Raji (cell line): ENCODE results near the gene CROCC2.

ENCODE experiments used
- POLR2A ChIP-seq: IDR thresholded peaks from 2 replicates; pipeline ENCODE4 v1.6.1; 2011; ENCODE audit warnings: low read depth, low read length, control low read depth; ENCODE audit not compliant: insufficient read depth

Gene CROCC2

GRCh38 chr2:240928476-240929363 is 22.6 kb downstream of the CROCC2 start:
- no peak for TF ChIP-seq POLR2A

DNA sequence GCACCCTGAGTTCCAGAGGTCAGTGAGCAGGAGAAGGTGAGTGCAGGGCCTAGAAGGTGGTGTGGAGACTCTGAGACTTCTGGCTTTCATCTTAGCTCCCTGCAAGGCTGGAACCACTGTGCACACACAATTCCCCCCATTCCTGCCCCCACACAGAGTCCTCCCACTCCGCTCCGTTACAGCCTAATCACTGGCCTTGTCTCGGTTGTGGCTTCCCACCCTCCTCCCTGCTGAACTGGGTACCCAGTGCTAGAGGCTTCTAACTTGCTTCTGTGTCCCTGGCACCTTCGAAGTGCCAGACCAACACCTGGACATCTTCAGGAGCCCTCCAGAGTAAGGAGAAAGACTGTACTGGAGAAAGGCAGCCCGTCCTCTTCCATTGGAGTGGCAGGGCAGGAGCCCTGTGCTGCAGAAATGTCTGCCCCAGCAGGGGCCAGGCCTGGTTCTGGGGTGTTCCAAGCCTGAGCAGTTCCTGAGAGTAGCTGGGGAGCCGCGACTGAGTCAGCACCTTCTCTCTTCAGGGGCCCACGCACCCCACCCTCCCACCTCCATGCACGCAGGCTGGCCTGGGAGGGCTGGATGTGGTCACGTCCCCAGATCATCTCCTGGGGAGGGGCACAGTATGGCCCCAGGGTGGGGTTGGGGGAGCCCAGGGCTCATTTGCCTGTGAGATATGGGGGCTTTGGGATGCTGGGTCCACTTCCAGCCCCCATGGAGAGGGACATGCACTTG is 23.4 kb downstream of the CROCC2 start:
- no peak for TF ChIP-seq POLR2A

DNA sequence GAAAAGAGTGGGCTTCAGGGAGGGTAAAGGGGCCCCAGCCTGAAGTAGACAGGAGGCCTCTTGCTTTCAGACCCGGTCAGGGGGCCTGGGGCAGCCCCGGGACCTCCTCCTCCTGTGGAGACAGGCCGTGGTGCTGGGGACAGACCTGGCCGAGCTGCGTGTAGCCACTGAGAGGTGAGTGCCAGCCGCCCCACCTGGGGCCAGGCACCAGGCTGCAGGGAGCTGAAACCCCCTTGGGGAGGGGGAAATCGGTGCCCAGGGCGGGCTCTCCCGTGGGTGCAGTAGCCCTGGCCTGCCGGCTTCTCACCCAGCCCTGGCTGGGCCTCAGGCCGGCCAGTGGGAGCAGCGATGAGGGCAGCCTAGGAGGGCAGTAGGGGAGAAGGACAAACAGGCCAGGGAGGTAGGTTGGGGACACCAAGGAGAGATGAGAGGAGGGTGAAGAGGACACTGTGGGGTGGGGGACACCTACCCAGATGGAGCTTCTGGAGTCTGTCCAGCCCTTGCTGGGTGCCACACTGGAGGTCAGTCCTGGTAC is 24.0 kb downstream of the CROCC2 start:
- no peak for TF ChIP-seq POLR2A

DNA sequence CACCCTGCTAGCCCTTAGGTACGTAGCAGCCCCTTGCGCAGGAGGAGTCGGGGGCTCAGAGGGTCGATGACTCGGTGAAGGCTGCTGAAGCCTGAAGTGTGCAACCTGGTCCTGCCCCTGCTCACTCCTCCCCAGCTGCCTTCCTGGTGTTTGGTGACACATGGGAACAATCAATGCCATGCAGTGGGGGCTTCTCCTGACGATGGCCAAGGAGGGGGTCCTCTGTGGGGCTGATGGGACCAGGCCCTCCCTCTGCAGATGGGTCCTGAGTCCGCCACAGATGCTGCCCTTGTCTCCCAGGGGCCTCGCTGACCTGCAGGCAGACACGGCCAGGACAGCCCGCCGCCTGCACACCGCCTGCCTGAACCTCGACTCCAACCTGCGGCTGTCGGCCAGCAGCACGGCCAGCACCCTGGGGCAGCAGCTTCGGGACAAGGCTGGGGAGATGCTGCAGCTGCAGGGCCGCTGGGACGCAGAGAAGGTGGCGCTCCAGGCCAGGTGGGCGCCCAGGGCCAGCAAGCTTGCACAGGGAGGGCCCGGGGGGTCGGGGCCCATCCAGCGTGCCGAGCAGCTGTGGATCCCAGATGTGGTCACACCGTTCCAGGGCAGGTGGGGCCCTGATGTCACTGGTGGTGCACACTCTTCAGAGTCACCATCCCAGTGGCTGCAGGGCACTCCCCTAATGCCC is 24.6 kb downstream of the CROCC2 start:
- no peak for TF ChIP-seq POLR2A

- TF ChIP-seq POLR2A = no peak
Observed at GRCh38 chr2:240931319-240931949, 25.3 kb downstream of the CROCC2 start.

DNA sequence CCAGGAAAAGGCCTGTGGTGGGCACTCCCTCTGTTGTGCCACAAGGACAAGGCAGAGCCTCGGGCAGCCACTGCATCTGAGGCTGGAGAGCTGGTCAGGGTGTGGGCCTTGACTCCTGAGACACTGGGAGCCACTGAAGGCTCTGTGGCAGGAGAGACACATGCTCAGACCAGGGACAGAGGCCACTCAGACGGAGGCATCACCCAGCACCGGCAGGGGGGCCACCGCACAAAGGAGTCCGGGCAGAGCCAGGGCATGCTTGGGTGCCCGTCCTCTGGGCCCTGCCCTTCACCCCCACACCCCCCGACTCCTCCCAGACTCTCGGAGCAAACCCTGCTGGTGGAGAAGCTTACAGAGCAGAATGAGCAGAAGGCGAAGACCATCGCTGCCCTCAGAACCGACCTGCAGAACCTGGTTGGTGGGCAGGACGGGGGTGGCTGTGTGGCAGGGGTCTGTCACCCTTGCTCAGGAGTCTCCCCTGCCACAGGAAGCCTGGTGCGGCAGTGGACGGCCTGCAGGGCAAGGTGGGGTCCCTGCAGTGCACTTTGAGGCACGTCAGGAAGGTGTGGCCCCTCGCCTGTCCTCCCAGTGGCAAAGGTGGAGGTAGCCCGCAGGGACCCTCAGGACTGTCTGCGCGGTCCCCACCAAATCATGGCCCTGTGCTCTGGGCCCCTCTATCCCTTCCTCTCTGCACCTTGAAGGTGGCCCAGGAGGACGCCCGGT is 26.0 kb downstream of the CROCC2 start:
- no peak for TF ChIP-seq POLR2A

GRCh38 chr2:240932724-240933047 is 26.6 kb downstream of the CROCC2 start:
- no peak for TF ChIP-seq POLR2A

DNA sequence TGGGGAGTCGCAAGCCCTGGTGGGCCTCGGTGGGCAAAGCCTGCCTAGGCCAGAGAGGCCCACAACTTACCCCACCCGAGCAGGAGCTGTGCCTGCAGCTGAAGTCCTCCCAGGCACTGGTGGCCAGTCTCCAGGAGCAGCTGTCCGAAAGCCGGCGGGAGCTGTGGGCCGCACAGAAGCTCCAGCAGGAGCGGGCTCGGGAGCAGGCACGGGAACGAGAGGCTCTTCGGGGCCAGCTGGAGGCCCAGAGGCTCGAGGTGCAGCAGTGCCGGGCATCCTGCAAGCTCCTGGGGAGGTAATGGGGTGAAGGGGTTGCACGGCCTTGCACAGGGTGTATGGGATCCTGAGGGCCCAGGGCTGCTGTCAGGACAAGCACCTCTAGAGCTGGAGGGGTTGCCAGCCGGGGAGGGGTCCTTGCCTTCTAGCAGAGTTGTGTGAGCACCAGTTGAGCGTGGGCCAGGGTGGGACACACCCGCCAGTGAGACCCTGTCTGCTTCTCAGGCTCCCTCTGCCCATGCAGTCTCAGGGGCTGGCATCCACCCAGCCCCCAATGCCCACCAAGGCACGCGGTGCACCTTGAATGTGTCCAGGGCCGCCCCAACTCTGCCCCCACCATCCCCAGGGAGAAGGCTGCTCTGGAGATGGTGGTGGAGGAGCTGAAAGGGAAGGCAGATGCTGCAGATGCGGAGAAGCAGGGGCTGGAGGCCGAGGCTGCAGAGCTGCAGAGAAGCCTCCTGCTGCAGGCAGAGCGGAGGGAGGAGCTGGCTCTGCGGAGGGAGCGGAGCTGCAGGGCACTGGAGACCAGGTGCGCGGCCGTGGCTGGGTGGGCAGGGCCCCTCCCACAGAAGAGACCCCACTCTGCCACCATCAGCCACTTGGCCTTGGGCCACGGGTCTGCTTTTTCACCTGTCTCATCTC is 27.2 kb downstream of the CROCC2 start:
- TF ChIP-seq POLR2A = no peak

- no peak for TF ChIP-seq POLR2A
Observed at GRCh38 chr2:240933966-240934700, 28.0 kb downstream of the CROCC2 start.

GRCh38 chr2:240934701-240935102 is 28.6 kb downstream of the CROCC2 start:
- TF ChIP-seq POLR2A = no peak

DNA sequence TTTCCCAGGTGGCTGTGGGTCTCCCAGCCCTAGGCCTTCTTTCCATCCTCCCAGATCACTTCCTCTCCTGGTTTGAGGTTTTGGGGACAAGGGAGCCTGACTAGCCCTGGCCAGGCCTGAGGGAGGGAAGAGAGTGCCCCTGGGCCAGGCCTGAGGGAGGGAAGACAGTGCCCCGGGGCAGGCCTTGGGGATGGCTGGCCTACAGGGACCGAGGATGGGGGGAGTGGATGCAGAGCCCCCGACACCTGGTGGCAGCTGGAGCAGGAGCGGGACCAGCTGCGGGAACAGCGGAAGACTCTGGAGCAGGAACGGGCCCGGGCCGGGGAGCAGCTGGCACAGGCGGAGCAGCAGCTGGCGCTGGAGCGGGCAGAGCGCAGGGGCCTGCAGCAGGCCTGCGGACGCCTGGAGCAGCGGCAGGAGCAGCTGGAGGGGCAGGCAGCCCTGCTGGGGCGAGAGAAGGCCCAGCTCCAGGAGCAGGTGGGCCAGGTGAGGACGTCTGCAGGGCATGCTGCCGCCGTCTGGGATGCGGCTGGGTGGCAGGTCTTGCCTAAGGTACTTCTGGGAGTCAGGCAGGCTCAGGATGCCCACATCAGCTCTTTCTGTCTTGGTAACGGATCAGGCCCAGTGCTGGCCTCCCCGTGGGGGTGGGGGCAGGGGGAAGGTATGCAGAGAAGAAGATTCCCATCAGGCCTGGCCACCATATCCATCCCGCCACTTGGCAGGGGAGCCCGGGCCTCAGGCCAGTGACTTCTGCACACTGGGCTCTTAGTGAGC is 29.2 kb downstream of the CROCC2 start:
- no peak for TF ChIP-seq POLR2A

GRCh38 chr2:240936106-240936505 is 30.0 kb downstream of the CROCC2 start:
- TF ChIP-seq POLR2A = no peak
